Measurements from ENCODE around the gene PDCL2.

PDCL2 gene

DNA sequence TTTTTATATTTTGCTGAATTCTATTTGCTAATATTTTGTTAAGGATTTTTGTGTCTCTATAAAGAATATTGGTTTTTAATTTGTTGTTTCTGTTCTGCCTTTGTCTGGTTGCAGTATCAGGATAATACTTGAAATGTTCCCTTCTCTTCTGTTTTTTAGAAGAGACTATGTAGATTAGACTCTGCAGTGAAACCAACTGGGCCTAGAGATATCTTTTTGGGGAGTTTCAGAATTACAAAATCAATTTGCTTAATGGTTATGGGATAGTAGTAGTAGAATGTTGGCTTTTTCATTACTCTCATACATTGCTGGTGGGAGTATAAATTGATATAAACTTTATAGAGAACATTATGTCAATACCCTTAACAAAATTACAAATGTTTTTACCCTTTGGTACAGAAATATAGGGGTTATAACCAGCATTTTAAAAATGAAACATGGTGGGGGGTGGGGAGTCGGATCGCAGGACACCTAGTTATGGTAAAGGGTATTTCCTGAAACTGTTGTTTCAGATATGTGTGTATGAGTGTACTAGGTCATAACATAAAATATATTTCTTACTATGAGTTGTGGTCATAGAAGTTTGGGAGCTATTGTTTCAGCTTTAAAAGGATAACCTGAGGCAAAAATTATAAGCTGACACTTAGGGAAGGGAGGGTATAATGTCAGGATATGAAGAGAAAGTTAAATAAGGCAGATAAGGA, 74.4 kb downstream of the PDCL2 start:
- TF ChIP-seq, protein P1, sequence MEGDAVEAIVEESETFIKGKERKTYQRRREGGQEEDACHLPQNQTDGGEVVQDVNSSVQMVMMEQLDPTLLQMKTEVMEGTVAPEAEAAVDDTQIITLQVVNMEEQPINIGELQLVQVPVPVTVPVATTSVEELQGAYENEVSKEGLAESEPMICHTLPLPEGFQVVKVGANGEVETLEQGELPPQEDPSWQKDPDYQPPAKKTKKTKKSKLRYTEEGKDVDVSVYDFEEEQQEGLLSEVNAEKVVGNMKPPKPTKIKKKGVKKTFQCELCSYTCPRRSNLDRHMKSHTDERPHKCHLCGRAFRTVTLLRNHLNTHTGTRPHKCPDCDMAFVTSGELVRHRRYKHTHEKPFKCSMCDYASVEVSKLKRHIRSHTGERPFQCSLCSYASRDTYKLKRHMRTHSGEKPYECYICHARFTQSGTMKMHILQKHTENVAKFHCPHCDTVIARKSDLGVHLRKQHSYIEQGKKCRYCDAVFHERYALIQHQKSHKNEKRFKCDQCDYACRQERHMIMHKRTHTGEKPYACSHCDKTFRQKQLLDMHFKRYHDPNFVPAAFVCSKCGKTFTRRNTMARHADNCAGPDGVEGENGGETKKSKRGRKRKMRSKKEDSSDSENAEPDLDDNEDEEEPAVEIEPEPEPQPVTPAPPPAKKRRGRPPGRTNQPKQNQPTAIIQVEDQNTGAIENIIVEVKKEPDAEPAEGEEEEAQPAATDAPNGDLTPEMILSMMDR (IDR thresholded peaks at IDR 0.05; ENCODE audit: low read depth, low read length, missing control alignments) = no peak
- Histone ChIP-seq H3K27ac (no peak overlapping the region), H3K4me3 (ENCODE audit: low read depth, low read length) (no peak overlapping the region), H3K27me3 (replicated peaks) (no peaks in the 10 kb centered on the region), H3K36me3 (replicated peaks) (no peaks in the 10 kb centered on the region)
- in situ Hi-C loops (cut with HindIII; ENCODE audit: low pct_ligation_motif_present, low sequenced_read_pairs) = no loop called here
- no peak for DNase-seq

DNA sequence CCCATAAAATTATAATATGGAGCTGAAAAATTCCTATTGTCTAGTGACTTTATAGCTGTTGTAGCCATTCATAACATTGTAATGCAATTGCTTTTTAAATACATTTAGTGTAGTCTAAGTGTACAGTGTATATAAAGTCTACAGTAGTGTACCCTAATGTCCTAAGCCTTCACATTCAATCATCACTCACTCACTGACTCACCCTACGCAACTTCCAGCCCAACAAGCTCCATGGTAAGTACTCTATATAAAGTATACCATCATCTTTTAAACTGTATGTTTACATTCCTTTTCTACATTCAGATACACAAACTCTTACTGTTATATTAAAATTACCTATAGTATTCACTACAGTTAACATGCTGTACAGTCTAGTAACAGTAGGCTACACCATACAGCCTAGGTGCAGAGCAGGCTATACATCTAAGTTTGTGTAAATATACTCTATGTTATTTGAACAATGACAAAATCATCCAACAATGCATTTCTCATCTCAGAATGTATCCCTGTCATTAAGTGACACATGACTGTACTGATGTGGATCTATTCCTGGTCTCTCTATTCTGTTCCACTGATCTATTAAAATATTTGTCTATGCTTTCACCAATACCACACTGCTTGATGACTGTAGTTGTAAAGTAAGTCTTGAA, 79.0 kb downstream of the PDCL2 start:
- TF ChIP-seq, protein P1 (IDR thresholded peaks at IDR 0.05; ENCODE audit: low read depth, low read length, missing control alignments) = no peak
- Histone ChIP-seq H3K4me3 (ENCODE audit: low read depth, low read length) (no peak overlapping the region), H3K27me3 (replicated peaks) (no peaks in the 10 kb centered on the region), H3K36me3 (replicated peaks) (no peaks in the 10 kb centered on the region), H3K27ac (no peak overlapping the region)
- in situ Hi-C loops (cut with HindIII; ENCODE audit: low pct_ligation_motif_present, low sequenced_read_pairs) = no loop called here
- DNase-seq = no peak

DNA sequence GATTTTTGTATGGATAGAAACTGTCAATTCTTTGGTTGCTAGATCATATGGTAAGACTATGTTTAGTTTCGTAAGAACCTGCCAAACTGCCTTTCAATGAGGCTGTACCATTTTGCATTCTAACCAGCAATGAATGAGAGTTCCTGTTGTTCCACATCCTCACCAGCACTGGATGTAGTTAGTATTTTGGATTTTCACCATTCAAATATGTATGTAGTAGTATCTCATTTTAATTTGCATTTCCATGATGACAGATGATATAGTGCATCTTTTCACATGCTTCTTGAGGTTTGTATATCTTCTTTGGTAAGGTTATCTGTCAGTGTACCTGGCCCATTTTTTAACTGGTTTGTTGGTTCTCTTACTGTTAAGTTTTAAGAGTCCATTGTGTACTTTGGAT, 80.0 kb downstream of the PDCL2 start:
- no peaks in the 10 kb centered on the region for H3K27me3 ChIP-seq (replicated peaks)
- no peak overlapping the region for H3K27ac ChIP-seq
- TF ChIP-seq, protein P1 (IDR thresholded peaks at IDR 0.05; ENCODE audit: low read depth, low read length, missing control alignments) = no peak
- no peak overlapping the region for H3K4me3 ChIP-seq (ENCODE audit: low read depth, low read length)
- H3K36me3 ChIP-seq (replicated peaks) = no peaks in the 10 kb centered on the region
- in situ Hi-C loops (cut with HindIII; ENCODE audit: low pct_ligation_motif_present, low sequenced_read_pairs) = no loop called here
- DNase-seq = no peak

GRCh38 chr4:55510685-55511084, 81.4 kb downstream of the PDCL2 start:
- H3K4me3 ChIP-seq (ENCODE audit: low read depth, low read length) = no peak overlapping the region
- no peaks in the 10 kb centered on the region for H3K36me3 ChIP-seq (replicated peaks)
- H3K27ac ChIP-seq = no peak overlapping the region
- H3K27me3 ChIP-seq (replicated peaks) = no peaks in the 10 kb centered on the region
- TF ChIP-seq, protein P1 (IDR thresholded peaks at IDR 0.05; ENCODE audit: low read depth, low read length, missing control alignments) = no peak
- in situ Hi-C loops (cut with HindIII; ENCODE audit: low pct_ligation_motif_present, low sequenced_read_pairs) = no loop called here
- DNase-seq = no peak

- Histone ChIP-seq H3K36me3 (replicated peaks) (no peaks in the 10 kb centered on the region), H3K27me3 (replicated peaks) (no peaks in the 10 kb centered on the region), H3K27ac (no peak overlapping the region), H3K4me3 (ENCODE audit: low read depth, low read length) (no peak overlapping the region)
- in situ Hi-C loops (cut with HindIII; ENCODE audit: low pct_ligation_motif_present, low sequenced_read_pairs) = no loop called here
- no peak for DNase-seq
- TF ChIP-seq, protein P1 (IDR thresholded peaks at IDR 0.05; ENCODE audit: low read depth, low read length, missing control alignments) = no peak
Observed at GRCh38 chr4:55509266-55509665, 82.8 kb downstream of the PDCL2 start.

All from brain microvascular endothelial cell (primary cell).